Measurements from ENCODE around the gene DLL4.

GRCh38 chr15:40879609-40880008 lies 49.5 kb upstream of the DLL4 start:
- TF ChIP-seq CTCF (IDR thresholded peaks at IDR 0.05) (no peak), POLR2A (IDR thresholded peaks at IDR 0.05) (no peak)

Data from heart left ventricle (tissue), 13 donors.